Nucleus accumbens (tissue), 56 donors: Measurements from ENCODE around the gene MYEOV.

Source experiments
- DNase-seq, 56 donors: peaks; one replicate each; lab custom pipeline; 2025; lab: John Stamatoyannopoulos, UW

Gene MYEOV

DNA sequence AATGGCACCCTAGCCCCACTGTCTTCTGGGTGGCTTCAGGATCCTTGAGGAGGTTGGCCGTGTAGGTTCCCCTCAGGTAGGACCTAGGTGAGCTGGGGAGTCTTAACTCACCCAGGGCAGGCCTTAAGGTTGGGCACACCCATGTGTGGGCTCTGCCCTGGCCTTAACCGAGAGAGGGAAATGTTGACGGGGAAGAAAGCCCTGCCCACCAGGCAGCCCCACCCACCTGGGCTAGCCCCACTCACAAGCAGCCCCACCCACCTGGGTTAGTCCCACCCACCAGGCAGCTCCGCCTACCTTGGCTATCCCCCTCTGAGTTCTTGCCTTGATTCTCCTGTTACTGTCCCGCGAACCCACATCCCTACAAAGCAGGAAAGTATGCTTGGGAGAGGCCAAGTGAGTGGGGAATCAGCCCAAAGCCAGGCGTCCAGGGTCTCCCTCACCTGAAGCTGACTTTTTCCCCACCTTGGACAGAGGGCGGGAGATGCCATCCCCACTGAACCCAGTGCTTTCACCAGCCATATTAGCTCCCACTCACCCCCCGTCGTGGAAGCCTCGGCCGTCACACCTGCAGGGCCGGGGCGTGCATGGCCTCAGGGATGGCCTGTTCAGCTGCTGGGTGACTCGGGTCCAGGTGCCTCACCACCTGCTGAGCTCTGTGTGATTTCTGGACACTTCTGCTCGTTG lies at the start of gene MYEOV:
TSS of gene MYEOV (plus strand) at position 337 of the 687 bp plus-strand sequence. CDS start 1,200 bp downstream, outside the sequence.
- DNase-seq = no peak

DNA sequence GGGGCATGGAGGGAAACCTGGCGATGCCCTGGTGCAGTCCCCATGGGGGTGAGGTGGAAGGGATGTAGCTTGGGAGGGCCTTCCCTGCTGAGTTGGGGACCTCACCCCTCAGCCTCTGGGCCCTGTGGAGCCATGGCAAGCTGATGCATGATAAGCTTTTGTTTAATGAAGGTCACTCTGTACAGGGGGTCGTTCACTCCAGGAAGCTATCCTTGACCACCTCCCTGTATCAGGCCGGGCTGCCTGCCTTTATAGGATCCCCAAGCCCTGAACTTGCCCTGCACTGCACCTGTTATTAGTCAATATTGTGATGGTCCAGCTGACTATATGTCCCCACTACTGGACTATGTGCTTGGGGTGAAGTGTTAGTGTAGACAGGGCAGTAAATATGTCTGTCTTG lies 49.7 kb upstream of the MYEOV start:
- DNase-seq = no peak

DNA sequence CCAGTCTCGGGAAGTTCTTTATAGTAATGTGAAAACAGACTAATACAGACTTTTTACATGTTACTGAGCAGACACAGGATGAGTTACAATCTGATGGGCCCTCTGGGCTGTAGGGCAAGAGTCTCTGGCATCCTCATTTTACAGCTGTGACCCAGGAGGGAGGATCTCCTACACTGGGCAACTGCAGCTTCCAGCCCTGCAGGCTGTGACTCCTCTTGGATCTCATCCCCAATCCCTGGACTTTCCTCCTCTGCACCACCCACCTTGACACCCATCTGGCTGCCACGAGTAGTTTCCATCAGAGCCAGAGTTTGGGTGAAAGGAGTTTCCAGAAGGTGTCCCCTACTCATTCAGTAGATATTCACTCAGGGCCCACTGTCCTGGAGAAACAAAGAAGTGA lies 48.9 kb upstream of the MYEOV start:
- DNase-seq = no peak

DNA sequence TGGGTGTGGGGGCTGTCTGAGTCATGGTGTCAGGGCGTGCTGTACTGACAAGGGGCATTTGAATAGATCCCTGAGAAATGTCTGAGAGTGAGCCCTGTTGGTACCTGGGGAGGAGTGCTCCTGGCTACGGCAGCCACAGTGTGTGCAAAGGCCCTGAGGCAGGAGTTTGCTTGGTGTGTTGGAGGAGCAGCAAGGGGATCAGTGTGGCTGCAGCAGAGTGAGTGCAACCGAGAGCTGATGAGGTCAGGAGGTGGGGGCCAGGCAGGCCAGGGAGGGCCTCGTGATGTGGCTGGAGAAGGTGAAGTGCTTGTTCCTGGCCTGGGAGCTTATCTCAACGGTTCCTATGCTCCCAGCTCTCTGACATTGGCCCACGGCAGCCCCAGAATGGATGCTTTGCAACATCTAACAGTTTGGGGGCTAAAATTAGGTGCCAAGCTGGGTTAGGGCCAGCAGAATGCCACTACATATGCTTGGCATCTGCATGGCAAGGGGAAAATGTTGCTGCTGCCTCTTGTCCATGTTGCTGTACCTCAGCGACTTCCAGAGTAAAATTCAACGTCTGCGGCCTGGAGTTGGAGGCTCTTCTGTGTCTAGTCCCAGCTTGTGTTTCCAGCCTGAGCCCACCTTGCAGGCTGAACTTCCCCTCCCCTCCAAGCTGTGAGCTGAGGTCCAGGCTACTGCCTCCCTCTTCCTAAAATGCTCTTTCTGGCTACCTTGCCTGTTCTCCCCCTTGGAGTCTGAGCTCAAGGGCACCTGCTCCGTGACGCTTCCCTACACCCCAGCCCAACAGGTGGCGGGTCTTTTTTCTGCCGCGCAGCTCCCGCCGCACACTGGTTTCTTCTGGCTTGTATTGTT lies 48.2 kb upstream of the MYEOV start:
- DNase-seq = no peak

- no peak for DNase-seq
Measured at GRCh38 chr11:69249311-69250185, 44.4 kb upstream of the MYEOV start.

DNA sequence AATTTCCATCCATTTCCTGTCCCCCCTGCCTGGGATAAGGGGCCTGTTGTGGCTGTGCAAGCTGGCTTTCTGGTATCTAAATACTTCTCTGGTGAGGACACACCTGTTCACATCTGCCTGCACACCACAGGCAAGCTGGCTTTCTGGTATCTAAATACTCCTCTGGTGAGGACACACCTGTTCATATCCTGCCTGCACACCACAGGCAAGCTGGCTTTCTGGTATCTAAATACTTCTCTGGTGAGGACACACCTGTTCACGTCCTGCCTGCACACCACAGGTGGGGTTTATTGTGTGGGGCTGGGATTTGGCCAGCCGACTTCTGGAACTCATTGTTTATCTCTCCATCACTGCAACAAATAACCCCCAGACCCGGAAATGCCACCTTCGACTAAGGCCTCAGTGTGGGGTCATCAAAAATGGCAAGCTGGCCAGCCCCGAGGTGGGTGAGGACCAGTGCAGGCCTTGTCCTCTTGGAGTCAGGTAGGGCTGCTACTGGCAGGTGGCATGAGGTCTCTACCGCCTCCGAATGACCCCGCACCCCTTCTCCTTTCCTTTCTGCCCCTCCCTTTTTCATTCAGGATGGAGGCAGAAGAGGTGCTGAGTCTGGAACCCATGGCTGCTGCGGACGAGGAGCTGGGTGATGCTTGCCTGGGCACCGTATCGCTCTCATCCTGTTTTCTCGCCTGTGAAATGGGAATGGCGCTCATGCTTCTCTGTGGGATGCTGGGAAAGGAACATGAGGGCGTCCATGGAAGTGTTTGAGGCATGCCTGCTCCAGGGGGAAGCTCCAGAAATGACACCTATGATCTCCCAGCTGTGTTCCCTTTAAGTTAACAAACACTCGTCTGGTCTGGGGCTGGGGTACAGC lies 43.5 kb upstream of the MYEOV start:
- no peak for DNase-seq

- no peak for DNase-seq
Measured at GRCh38 chr11:69251057-69251393, 42.9 kb upstream of the MYEOV start.

- no peak for DNase-seq
Measured at GRCh38 chr11:69251639-69252489, 42.1 kb upstream of the MYEOV start.

- no peak for DNase-seq
Measured at GRCh38 chr11:69252490-69252837, 41.5 kb upstream of the MYEOV start.

GRCh38 chr11:69253028-69253427 lies 40.9 kb upstream of the MYEOV start:
- DNase-seq = no peak

GRCh38 chr11:69257134-69257533 lies 36.8 kb upstream of the MYEOV start:
- DNase-seq = no peak

GRCh38 chr11:69257838-69258658 lies 35.9 kb upstream of the MYEOV start:
- no peak for DNase-seq

- DNase-seq = no peak
Measured at GRCh38 chr11:69259096-69259495, 34.9 kb upstream of the MYEOV start.

- no peak for DNase-seq
Measured at GRCh38 chr11:69260622-69261021, 33.3 kb upstream of the MYEOV start.

- no peak for DNase-seq
Measured at GRCh38 chr11:69261116-69261515, 32.8 kb upstream of the MYEOV start.

DNA sequence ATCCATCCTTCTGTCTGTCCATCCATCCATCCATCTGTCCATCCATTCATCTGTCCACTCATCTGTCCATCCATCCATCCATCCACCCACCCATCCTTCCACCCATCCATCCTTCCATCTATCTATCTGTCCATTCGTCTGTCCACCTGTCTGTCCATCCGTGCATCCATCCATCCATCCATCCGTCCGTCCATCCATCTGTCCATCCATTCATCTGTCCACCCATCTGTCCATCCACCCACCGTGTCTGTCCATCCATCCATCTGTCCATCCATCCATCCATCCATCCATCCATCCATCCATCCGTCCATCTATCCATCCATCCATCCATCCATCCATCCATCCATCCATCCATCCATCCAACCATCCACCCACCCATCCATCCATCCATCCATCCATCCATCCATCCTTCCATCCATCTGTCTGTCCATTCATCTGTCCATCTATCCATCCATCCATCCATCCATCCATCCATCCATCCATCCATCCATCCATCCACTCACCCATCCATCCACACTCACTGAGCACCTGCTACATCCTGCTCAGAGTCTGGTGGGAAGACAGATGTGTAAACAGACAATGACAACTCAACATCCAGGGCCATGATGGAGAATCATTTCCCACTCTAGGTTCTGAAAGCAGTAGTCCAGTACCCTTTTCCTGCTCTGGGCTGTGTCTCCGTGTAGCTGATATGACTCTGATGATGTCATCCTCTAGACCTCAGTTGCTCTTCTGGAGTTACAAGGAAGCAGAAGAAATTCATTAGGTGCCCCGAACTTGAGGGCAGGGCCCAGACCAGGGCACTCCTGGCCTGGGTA lies 30.8 kb upstream of the MYEOV start:
- no peak for DNase-seq

GRCh38 chr11:69263736-69264052 lies 30.3 kb upstream of the MYEOV start:
- no peak for DNase-seq

DNA sequence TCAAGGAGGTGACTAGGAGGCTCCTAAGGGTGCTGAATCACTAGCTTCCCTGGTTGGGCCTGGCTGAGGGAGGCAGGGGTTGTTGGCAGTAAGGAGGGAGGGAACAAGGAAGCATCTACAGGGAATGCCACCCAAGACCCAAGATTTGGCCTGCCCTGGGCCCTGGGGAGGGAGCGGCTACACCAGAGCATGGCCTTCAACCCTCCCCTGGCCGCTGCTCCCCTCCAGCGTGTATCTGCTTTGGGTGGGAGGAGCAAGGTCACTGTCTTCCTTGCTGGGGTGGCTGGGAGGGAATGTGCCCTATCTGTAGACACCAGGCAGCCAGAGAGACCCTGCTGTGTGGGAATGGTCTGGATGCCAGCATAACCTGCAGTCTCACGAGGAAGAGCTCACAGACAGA lies 29.5 kb upstream of the MYEOV start:
- no peak for DNase-seq
